Thymus (tissue), 11 donors: ENCODE data around the gene AFF2. TPM values are rescaled to one million over a fixed set of nuclear protein-coding genes. Genes with fewer than 3 reads are reported as not detected.
"Not testable (repeated sequence)": the region's sequence is repeated elsewhere in the genome, so short reads cannot be mapped to it uniquely, and the experiment has no call there.

ENCODE experiments used
- DNase-seq, 9 donors: peaks; one replicate each; pipeline ENCODE4 v3.0.0-alpha.2; 2013; ENCODE audit warnings: low spot score in 9 of 9, low read depth in 6 of 9, missing footprints in 1 of 9
- H3K27ac ChIP-seq, 2 donors: one replicate each; pipeline ENCODE4 v1.5.1; 2013; ENCODE audit warnings: control low read depth in 1 of 2, low read depth in 1 of 2, low read length in 1 of 2, mild to moderate bottlenecking in 1 of 2, moderate library complexity in 1 of 2
- H3K27me3 ChIP-seq, 2 donors: one replicate each; pipeline ENCODE4 v1.5.1; 2013; ENCODE audit warnings: low read length in 1 of 2; ENCODE audit not compliant: control insufficient read depth in 2 of 2, insufficient read depth in 1 of 2
- H3K36me3 ChIP-seq, 2 donors: one replicate each; pipeline ENCODE4 v1.5.1; 2013; ENCODE audit warnings: low read length in 1 of 2, mild to moderate bottlenecking in 1 of 2, moderate library complexity in 1 of 2; ENCODE audit not compliant: control insufficient read depth in 2 of 2, insufficient read depth in 2 of 2
- H3K4me1 ChIP-seq, 2 donors: one replicate each; pipeline ENCODE4 v1.5.1; 2013; ENCODE audit warnings: low read length in 2 of 2; ENCODE audit not compliant: control insufficient read depth in 2 of 2, insufficient read depth in 2 of 2
- H3K4me3 ChIP-seq, 2 donors: one replicate each; pipeline ENCODE4 v1.5.1; 2013; ENCODE audit warnings: low read length in 2 of 2, control low read depth in 1 of 2, mild to moderate bottlenecking in 1 of 2
- H3K9me3 ChIP-seq, 2 donors: one replicate each; pipeline ENCODE4 v1.5.1; 2013; ENCODE audit warnings: low read length in 1 of 2, mild to moderate bottlenecking in 1 of 2; ENCODE audit not compliant: control insufficient read depth in 2 of 2, insufficient read depth in 1 of 2
- WGBS: extraction: QIAGEN DNeasy Blood & Tissue Kit; methylation state at CpG from one replicate; pipeline ENCODE4 v1.1.7; 2013; 5-methylcytosine and 5-hydroxymethylcytosine counted together
- polyA plus RNA-seq: library from polyadenylated mRNA; stranded (reverse); fragments of 200-250 nt; gene quantifications from one replicate; pipeline ENCODE4 v1.2.3, GENCODE V29; 2013
- total RNA-seq: library from RNA; stranded (reverse); fragments of 120-200 nt; gene quantifications from one replicate; pipeline ENCODE4 v1.2.4, GENCODE V29; 2013
- donor health status: healthy.

AFF2 gene
- total and polyA plus RNA-seq, 2 donors: 1.3 to 27.4 TPM

- no peaks in the 10 kb centered on the region for H3K27me3 ChIP-seq
- no peak overlapping the region for H3K4me3 ChIP-seq
- over 99% methylated on average over 5 of the region's 5 CpGs for WGBS
- H3K4me1 ChIP-seq: no peaks in the 10 kb centered on the region
- no peak for DNase-seq
- H3K27ac ChIP-seq: no peak overlapping the region
- no peaks in the 10 kb centered on the region for H3K36me3 ChIP-seq
- H3K9me3 ChIP-seq: no peaks in the 10 kb centered on the region
Measured at GRCh38 chrX:148878371-148878770, 378.0 kb downstream of the AFF2 start.

GRCh38 chrX:148885203-148885602, 384.8 kb downstream of the AFF2 start:
- H3K27me3 ChIP-seq: no peaks in the 10 kb centered on the region
- H3K27ac ChIP-seq: no peak overlapping the region
- H3K4me3 ChIP-seq: no peak overlapping the region
- no peak for DNase-seq
- 89% methylated on average over 3 of the region's 3 CpGs for WGBS
- no peaks in the 10 kb centered on the region for H3K9me3 ChIP-seq
- H3K36me3 ChIP-seq: no peaks in the 10 kb centered on the region
- H3K4me1 ChIP-seq: no peaks in the 10 kb centered on the region

GRCh38 chrX:148893395-148893794, 393.0 kb downstream of the AFF2 start:
- no peak for DNase-seq
- Histone ChIP-seq H3K36me3 (no peaks in the 10 kb centered on the region), H3K27ac (no peak overlapping the region), H3K27me3 (no peaks in the 10 kb centered on the region), H3K4me1 (no peaks in the 10 kb centered on the region), H3K9me3 (no peaks in the 10 kb centered on the region), H3K4me3 (no peak overlapping the region)

- H3K4me3 ChIP-seq: no peak overlapping the region
- no peaks in the 10 kb centered on the region for H3K36me3 ChIP-seq
- no peak overlapping the region for H3K27ac ChIP-seq
- H3K27me3 ChIP-seq: no peaks in the 10 kb centered on the region
- no peaks in the 10 kb centered on the region for H3K4me1 ChIP-seq
- DNase-seq: no peak
- H3K9me3 ChIP-seq: no peaks in the 10 kb centered on the region
Measured at GRCh38 chrX:148902581-148902980, 402.2 kb downstream of the AFF2 start.

- H3K4me1 ChIP-seq: no peaks in the 10 kb centered on the region
- no peaks in the 10 kb centered on the region for H3K9me3 ChIP-seq
- no peak for DNase-seq
- H3K36me3 ChIP-seq: no peaks in the 10 kb centered on the region
- no peaks in the 10 kb centered on the region for H3K27me3 ChIP-seq
- WGBS: 98% methylated on average over 3 of the region's 3 CpGs
- H3K4me3 ChIP-seq: no peak overlapping the region
- no peak overlapping the region for H3K27ac ChIP-seq
Measured at GRCh38 chrX:148903176-148903575, 402.8 kb downstream of the AFF2 start.

GRCh38 chrX:148904421-148905111, 404.1 kb downstream of the AFF2 start:
- Histone ChIP-seq H3K27ac (no peak overlapping the region), H3K4me1 (no peaks in the 10 kb centered on the region), H3K4me3 (no peak overlapping the region), H3K9me3 (no peaks in the 10 kb centered on the region), H3K36me3 (no peaks in the 10 kb centered on the region), H3K27me3 (no peaks in the 10 kb centered on the region)
- 92% methylated on average over 3 of the region's 3 CpGs for WGBS
- DNase-seq: no peak

- 96% methylated on average over 5 of the region's 5 CpGs for WGBS
- no peaks in the 10 kb centered on the region for H3K27me3 ChIP-seq
- H3K4me3 ChIP-seq: no peak overlapping the region
- H3K27ac ChIP-seq: no peak overlapping the region
- no peak for DNase-seq
- H3K36me3 ChIP-seq: no peaks in the 10 kb centered on the region
- no peaks in the 10 kb centered on the region for H3K4me1 ChIP-seq
- no peaks in the 10 kb centered on the region for H3K9me3 ChIP-seq
Measured at GRCh38 chrX:148905400-148905799, 405.0 kb downstream of the AFF2 start.

GRCh38 chrX:148906628-148907027, 406.2 kb downstream of the AFF2 start:
- H3K27ac ChIP-seq, H3K9me3 ChIP-seq, DNase-seq, H3K4me3 ChIP-seq, H3K36me3 ChIP-seq, H3K27me3 ChIP-seq, H3K4me1 ChIP-seq: not testable (repeated sequence)
- 98% methylated on average over 11 of the region's 11 CpGs for WGBS

- no peaks in the 10 kb centered on the region for H3K4me1 ChIP-seq
- no peak for DNase-seq
- H3K9me3 ChIP-seq: no peaks in the 10 kb centered on the region
- no peak overlapping the region for H3K4me3 ChIP-seq
- no peaks in the 10 kb centered on the region for H3K36me3 ChIP-seq
- no peak overlapping the region for H3K27ac ChIP-seq
- no peaks in the 10 kb centered on the region for H3K27me3 ChIP-seq
Measured at GRCh38 chrX:148909758-148910157, 409.3 kb downstream of the AFF2 start.

GRCh38 chrX:148913971-148914370, 413.6 kb downstream of the AFF2 start:
- no peaks in the 10 kb centered on the region for H3K9me3 ChIP-seq
- H3K36me3 ChIP-seq: no peaks in the 10 kb centered on the region
- H3K27ac ChIP-seq: no peak overlapping the region
- DNase-seq: no peak
- H3K27me3 ChIP-seq: no peaks in the 10 kb centered on the region
- no peaks in the 10 kb centered on the region for H3K4me1 ChIP-seq
- 90% methylated on average over 3 of the region's 3 CpGs for WGBS
- no peak overlapping the region for H3K4me3 ChIP-seq
